Stimulated activated naive CD4-positive, alpha-beta T cell (primary cell): ENCODE measurements around the gene MROH2A.
"Not testable (repeated sequence)": the region's sequence is repeated elsewhere in the genome, so short reads cannot be mapped to it uniquely, and the experiment has no call there.

Experiments
- DNase-seq, 6 experiments: peaks; one replicate each; lab custom pipeline; 2025; lab: John Stamatoyannopoulos, UW

Gene MROH2A

GRCh38 chr2:233854241-233854981, 76.3 kb downstream of the MROH2A start, which contains the start of gene HJURP:
Gene HJURP, minus strand, starts transcription at chr2:233854535. Its CDS starts 35 bp downstream, at chr2:233854500.
- peak; percentile 79 to 89 (median 87) for DNase-seq

GRCh38 chr2:233855345-233855744, 77.2 kb downstream of the MROH2A start:
- no peak for DNase-seq

- no peak for DNase-seq
Observed at GRCh38 chr2:233856184-233856583, 78.1 kb downstream of the MROH2A start.

DNA sequence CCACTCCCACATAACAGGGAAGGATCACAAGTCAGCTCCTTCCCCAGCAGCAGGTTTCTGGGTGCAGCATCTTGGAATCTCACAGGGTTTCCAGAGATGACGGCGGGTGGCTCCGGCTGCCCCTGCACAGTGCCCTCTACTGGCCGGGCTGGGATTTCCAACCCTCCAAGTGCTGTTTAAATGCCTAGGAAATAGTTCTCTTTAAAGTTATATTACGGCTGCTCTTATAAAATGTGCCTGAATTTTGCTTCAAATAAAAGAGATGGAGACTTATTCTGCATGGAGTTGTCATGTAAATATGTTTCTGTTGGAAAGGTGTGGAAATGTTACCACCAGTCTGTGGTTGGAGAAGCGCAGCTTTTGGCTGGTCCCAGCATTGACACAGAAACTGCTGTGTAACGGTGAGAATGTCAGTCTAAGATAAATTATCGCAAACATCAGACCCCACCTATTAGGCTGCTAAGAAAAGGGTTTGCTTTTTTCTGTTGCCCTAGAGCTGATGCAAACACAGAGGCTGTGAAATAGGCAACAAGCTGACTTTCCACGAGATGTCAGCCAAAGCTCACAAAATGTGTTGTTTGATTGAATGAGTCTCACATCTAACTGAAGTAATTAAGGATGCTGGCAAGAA, 79.5 kb downstream of the MROH2A start:
- DNase-seq = peak in 5 of 6 experiments; percentile 4 to 29 (median 20)

GRCh38 chr2:233858331-233858730, 80.2 kb downstream of the MROH2A start:
- no peak for DNase-seq

DNA sequence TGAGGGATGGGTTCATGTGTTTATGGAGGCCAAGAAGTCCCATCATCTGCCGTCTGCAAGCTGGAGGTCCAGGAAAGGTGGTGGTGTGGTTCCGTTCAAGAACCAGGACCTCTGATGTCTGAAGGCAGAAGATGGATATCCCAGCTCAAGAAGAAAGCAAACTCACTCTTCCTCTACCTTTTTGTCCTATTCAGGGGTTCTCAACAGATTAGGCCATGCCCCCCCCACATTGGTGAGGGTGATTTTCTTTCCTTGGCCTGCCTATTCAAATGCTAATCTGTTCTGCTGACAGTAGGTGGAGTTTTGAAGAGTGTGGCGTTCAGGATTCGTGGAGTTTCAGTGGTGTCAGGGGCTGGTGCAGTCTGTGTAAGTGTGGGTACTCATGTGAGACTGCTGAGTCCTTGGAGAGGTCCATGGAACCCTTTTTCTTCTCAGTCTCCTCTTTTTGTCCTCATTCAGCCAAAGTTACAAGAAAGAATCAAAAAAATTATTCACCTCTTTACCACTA, 84.2 kb downstream of the MROH2A start:
- no peak for DNase-seq

DNA sequence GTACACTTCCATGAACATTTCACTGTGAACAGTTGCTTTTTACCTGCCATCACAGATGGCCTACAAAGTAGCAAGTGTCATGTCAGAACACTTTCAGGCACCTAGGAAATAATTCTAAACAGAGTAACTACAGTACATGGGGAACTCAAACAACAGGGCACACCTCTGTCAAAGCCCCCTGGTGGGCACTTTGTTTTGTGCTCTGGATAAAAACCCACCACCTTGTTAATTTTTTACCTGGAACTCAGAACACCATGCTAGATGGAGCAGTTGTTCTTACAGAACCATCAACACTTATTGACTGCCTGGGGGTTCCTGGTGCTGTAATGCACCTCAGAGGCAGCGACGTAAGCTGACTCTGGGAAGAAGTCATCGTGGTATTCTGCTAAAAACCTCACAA, 87.7 kb downstream of the MROH2A start:
- no peak for DNase-seq

GRCh38 chr2:233866479-233866878, 88.3 kb downstream of the MROH2A start:
- no peak for DNase-seq

DNA sequence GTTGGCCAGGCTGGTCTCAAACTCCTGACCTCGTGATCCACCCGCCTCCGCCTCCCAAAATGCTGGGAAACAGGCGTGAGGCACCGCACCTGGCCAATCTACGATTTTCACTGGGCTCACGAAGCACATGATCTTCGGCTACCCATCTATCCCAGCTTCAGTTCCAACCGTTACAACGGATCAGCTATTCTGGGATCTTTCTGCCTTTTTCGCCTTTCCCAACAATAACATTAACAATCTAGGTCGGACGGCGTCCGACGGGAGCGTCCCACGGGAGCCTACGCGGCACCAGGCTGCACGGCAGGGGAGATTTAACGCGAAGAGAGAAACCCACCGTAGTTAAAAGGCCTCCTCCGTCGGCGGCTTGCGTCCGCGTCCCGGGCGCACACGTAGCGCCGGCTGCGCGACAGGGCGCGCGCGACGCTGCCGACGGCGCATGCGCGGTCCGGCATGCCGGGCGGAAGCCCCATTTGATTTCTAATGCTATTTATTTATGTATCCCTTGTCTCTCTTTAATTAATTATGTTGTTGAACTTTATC, 89.9 kb downstream of the MROH2A start, which contains the start of gene MSL3B:
Gene MSL3B, minus strand, starts transcription at position 394 of the 540 bp plus-strand sequence.
- DNase-seq = peak; percentile 33 to 69 (median 42)

DNA sequence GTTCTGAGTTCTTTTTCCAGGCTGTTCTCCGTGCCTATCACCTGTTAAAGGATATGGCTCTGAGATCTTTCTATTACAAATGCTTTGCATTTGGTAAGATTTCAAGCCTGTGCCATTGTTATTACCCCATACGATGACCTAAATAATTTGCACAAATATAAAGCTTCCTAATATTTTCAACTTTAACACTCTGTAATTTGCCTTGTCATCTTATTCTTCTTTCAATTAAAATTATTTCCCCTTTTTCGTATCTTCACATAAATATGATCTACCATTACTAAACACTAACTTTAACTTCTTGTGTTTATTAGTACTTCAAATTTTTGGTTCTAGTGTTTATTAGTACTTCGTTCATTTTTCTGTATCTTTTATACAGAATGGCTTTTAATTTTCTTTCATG, 93.3 kb downstream of the MROH2A start:
- DNase-seq = no peak

DNA sequence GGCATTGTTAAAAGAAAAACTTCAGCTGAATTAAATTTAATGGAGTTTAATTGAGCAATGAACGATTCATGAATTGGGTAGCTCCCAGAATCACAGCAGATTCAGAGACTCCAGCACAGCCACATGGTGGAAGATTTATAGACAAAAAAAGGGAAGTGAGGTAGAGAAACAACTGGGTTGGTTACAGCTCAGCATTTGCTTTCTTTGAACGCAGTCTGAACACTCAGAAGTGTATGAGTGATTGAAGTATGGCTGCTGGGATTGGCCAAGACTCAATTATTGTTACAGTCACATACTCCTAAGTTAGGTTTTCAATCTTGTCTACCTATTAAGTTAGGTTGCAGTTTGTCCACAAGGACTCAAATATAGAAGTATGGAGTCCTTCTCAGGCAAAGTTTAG, 94.0 kb downstream of the MROH2A start:
- not testable (repeated sequence) for DNase-seq

DNA sequence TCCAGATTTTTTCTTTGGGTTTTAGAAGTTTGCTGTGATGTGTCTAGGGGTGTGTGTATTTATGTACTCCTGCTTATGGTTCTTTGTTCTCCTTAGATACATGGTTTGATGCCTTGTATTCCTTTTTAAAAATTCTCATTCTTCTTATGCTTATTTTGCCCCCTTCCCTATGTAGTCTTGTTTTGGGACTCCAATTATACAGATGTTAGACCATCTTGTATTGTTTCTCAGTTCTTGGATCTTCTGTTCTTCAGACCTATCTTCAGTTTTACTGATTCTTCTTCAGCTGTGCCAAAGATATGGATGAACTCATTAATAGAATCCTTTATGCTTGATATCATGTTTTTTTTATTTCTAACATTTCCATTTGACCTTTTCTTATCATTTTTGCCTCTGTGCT, 104.2 kb downstream of the MROH2A start:
- DNase-seq = no peak
